Activated T-cell treated with anti-CD3 and anti-CD28 coated beads, Interleukin-2, amount 50 U/mL, for 72 hours (primary cell): Measurements from ENCODE around the gene TNFRSF8. TPM values are rescaled to one million over a fixed set of nuclear protein-coding genes. Genes with fewer than 3 reads are reported as not detected.

ENCODE experiments used
- ATAC-seq, 2 donors: fragments of 150-1000 bp; cut with Tn5 transposase; replicated peaks in 1 of 2; 2 replicates each; pipeline ENCODE4 v1.10.0; 2021; ENCODE audit warnings: moderate library complexity in 2 of 2, mild to moderate bottlenecking in 1 of 2
- DNase-seq, 2 donors: peaks; one replicate each; pipeline ENCODE4 v3.0.0; 2021 to 2022; ENCODE audit warnings: mixed read lengths in 1 of 2
- H3K27ac Mint-ChIP-seq: one replicate; pipeline ENCODE4 v1.8.0; 2022; ENCODE audit warnings: mild to moderate bottlenecking, moderate library complexity, mixed read lengths
- H3K27me3 Mint-ChIP-seq: one replicate; pipeline ENCODE4 v1.8.0; 2022; ENCODE audit warnings: low read depth, mixed read lengths
- H3K36me3 Mint-ChIP-seq, 2 donors: one replicate each; pipeline ENCODE4 v1.8.0; 2022; ENCODE audit warnings: mixed read lengths in 2 of 2, mild to moderate bottlenecking in 1 of 2; ENCODE audit not compliant: insufficient read depth in 2 of 2
- H3K4me1 Mint-ChIP-seq: one replicate; pipeline ENCODE4 v1.8.0; 2022; ENCODE audit warnings: low read depth, mixed read lengths
- H3K4me3 Mint-ChIP-seq, 2 donors: one replicate each; pipeline ENCODE4 v1.8.0; 2022; ENCODE audit warnings: mild to moderate bottlenecking in 2 of 2, mixed read lengths in 2 of 2, moderate library complexity in 2 of 2
- H3K9me3 Mint-ChIP-seq, 2 donors: one replicate each; pipeline ENCODE4 v1.8.0; 2022; ENCODE audit warnings: mixed read lengths in 2 of 2
- total RNA-seq, 2 donors: library from RNA; stranded (reverse); gene quantifications; one replicate each; pipeline ENCODE4 v1.2.3, GENCODE V29; 2022

Gene TNFRSF8
- total RNA-seq, 2 donors from 2014 or later = 39.5 to 63.5 TPM

DNA sequence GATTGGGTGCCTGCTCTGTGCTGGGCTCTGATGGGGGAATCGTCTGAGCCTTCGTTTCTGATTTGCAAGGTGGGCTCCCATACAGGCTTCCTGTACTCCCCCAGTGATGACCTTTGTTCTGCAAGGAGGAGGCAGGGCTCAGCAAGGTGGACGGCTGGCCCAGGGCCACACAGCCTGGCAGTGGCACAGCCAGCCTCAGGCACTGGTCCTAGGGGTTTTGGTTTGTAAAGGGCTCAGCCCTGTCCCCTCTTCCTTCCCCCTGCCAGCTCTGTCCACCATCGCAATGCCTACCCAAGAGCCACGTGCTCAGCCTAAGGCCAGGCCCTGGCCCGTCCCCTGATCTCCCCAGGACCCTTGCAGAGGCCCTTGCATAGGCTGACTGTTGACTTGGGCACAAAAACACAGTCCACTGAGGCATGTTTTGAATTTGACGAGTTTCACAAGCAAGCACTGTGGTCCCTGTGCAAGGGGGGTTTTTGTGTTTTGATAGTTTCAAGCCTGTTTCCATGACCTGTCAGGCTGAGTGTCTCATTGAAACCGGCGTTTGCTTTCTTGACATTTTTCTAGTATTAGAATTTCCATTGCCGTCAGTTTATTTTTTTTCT, 64.2 kb downstream of the TNFRSF8 start:
- Mint-ChIP-seq H3K27me3 (no peaks in the 10 kb centered on the region), H3K4me3 (peak overlapping the region; percentile 64 to 68), H3K9me3 (no peaks in the 10 kb centered on the region), H3K4me1 (peaks cover 58% of the 10 kb centered on the region), H3K27ac (peak overlapping the region; percentile 84), H3K36me3 (peaks cover 2 to 9% of the 10 kb centered on the region in 2 donors)
- peak; percentile 77 to 89 for ATAC-seq
- peak; percentile 46 to 52 for DNase-seq

DNA sequence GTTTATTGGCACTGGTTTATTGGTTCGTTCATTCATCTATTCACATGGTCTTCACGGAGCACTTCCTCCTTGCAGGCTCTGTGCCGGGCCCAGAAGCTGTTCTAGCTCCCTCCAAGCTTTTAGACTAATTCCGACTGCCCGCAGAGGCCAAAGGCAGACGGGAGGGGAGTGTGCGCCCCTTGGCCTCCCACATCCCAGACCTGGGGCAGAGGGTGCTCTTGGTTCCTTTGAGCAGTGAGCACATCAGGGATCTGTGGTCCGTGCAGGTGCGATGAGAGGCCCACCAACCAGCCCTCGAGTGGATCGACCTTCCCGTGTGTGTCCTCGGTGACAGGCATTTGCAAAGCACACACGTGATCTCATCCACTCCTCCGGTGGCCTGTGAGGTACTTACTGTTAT, 65.0 kb downstream of the TNFRSF8 start:
- Mint-ChIP-seq H3K4me3 (peak overlapping the region; percentile 64 to 68), H3K27me3 (no peaks in the 10 kb centered on the region), H3K9me3 (no peaks in the 10 kb centered on the region), H3K27ac (peak overlapping the region; percentile 11), H3K4me1 (peaks cover 66% of the 10 kb centered on the region), H3K36me3 (peaks cover 2 to 9% of the 10 kb centered on the region in 2 donors)
- ATAC-seq (no peak), DNase-seq (no peak)

GRCh38 chr1:12129624-12130023, 66.5 kb downstream of the TNFRSF8 start:
- Mint-ChIP-seq H3K4me3 (peak overlapping the region in 1 of 2 donors; percentile 1), H3K4me1 (peaks cover 74% of the 10 kb centered on the region), H3K9me3 (no peaks in the 10 kb centered on the region), H3K36me3 (peaks cover 2 to 7% of the 10 kb centered on the region in 2 donors), H3K27me3 (no peaks in the 10 kb centered on the region), H3K27ac (peak overlapping the region; percentile 80)
- no peak for ATAC-seq
- DNase-seq = no peak

DNA sequence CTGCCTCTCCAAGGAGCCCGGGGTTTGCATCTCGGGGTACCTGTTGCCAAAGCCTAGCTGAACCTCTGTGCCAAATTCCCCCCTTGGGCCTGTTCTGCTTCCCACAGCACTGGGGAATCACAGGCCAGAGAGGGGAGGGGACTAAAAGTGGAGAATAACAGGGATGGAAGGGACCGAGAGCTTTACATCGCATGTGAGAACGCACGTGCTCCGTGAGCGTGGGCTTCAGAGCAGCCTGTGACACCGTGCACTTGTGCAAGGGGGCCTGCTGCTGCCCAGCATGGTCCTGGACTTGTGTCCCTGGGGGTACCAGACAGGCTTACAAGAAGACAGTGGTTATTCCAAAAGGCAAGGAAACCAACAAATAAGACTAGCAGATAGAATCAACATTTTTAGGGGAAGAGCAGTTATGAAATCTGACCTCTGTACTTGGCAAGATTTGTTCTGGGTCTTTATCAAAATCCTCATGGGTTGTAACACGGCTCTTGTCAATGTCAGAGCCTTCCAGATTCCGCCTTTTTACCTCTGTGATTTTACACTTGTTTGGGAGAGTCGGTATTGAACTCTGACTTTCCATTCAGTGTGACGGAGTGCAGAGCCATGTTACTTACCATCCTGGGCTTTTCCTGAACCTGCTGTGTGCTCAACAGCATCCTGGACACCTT, 67.5 kb downstream of the TNFRSF8 start:
- DNase-seq (no peak), ATAC-seq (no peak)
- peaks cover 0 to 2% of the 10 kb centered on the region in 2 donors for H3K36me3 Mint-ChIP-seq
- H3K27me3 Mint-ChIP-seq = no peaks in the 10 kb centered on the region
- H3K27ac Mint-ChIP-seq = no peak overlapping the region
- H3K4me3 Mint-ChIP-seq = no peak overlapping the region
- H3K9me3 Mint-ChIP-seq = no peaks in the 10 kb centered on the region
- H3K4me1 Mint-ChIP-seq = peaks cover 64% of the 10 kb centered on the region

DNA sequence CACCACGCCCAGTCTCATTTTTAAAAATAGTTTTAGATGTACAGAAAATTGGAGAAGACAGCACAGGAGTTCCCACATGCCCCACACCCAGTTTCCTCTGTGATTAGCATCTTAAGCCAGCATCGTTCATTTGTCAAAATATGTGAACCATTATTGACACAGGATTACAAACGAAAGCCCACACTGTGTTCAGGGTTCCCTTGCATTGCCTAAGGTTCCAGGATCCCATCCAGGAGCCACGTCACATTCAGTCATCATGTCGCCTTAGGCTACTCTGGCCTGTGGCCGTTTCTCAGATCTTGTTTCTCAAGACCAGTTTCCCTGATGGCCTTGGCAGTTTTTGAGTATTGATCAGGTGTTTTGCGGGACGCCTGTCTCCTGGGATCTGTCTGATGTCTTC, 69.0 kb downstream of the TNFRSF8 start:
- Mint-ChIP-seq H3K9me3 (no peaks in the 10 kb centered on the region), H3K4me3 (no peak overlapping the region), H3K27me3 (no peaks in the 10 kb centered on the region), H3K27ac (no peak overlapping the region), H3K36me3 (peaks cover 0 to 2% of the 10 kb centered on the region in 2 donors), H3K4me1 (peaks cover 49% of the 10 kb centered on the region)
- no peak for DNase-seq
- ATAC-seq = no peak

- H3K4me3 Mint-ChIP-seq = no peak overlapping the region
- ATAC-seq (no peak), DNase-seq (no peak)
- H3K27me3 Mint-ChIP-seq = no peaks in the 10 kb centered on the region
- H3K9me3 Mint-ChIP-seq = no peaks in the 10 kb centered on the region
- H3K27ac Mint-ChIP-seq = no peak overlapping the region
- H3K4me1 Mint-ChIP-seq = peaks cover 42% of the 10 kb centered on the region
- peaks cover 0 to 2% of the 10 kb centered on the region in 2 donors for H3K36me3 Mint-ChIP-seq
Observed at GRCh38 chr1:12134716-12135115, 71.6 kb downstream of the TNFRSF8 start.

GRCh38 chr1:12135612-12136011, 72.5 kb downstream of the TNFRSF8 start:
- DNase-seq (no peak), ATAC-seq (no peak)
- H3K36me3 Mint-ChIP-seq = peaks cover 0 to 2% of the 10 kb centered on the region in 2 donors
- peaks cover 39% of the 10 kb centered on the region for H3K4me1 Mint-ChIP-seq
- H3K27me3 Mint-ChIP-seq = no peaks in the 10 kb centered on the region
- no peak overlapping the region for H3K27ac Mint-ChIP-seq
- no peaks in the 10 kb centered on the region for H3K9me3 Mint-ChIP-seq
- H3K4me3 Mint-ChIP-seq = no peak overlapping the region

GRCh38 chr1:12136916-12137610, 74.0 kb downstream of the TNFRSF8 start:
- no peaks in the 10 kb centered on the region for H3K9me3 Mint-ChIP-seq
- peaks cover 35% of the 10 kb centered on the region for H3K4me1 Mint-ChIP-seq
- H3K4me3 Mint-ChIP-seq = no peak overlapping the region
- DNase-seq (no peak), ATAC-seq (no peak)
- H3K27ac Mint-ChIP-seq = no peak overlapping the region
- H3K27me3 Mint-ChIP-seq = no peaks in the 10 kb centered on the region
- H3K36me3 Mint-ChIP-seq = peaks cover 0 to 2% of the 10 kb centered on the region in 2 donors

GRCh38 chr1:12138196-12139168, 75.4 kb downstream of the TNFRSF8 start:
- Mint-ChIP-seq H3K27ac (no peak overlapping the region), H3K4me3 (no peak overlapping the region), H3K36me3 (peaks cover 0 to 2% of the 10 kb centered on the region in 2 donors), H3K9me3 (no peaks in the 10 kb centered on the region), H3K27me3 (no peaks in the 10 kb centered on the region), H3K4me1 (peaks cover 29% of the 10 kb centered on the region)
- ATAC-seq (peak; percentile 35 to 37), DNase-seq (no peak)

GRCh38 chr1:12140016-12140415, 76.9 kb downstream of the TNFRSF8 start:
- H3K27ac Mint-ChIP-seq = no peak overlapping the region
- no peak overlapping the region for H3K4me3 Mint-ChIP-seq
- no peaks in the 10 kb centered on the region for H3K9me3 Mint-ChIP-seq
- ATAC-seq (no peak), DNase-seq (no peak)
- peaks cover 0 to 3% of the 10 kb centered on the region in 2 donors for H3K36me3 Mint-ChIP-seq
- peaks cover 37% of the 10 kb centered on the region for H3K4me1 Mint-ChIP-seq
- no peaks in the 10 kb centered on the region for H3K27me3 Mint-ChIP-seq

- no peaks in the 10 kb centered on the region for H3K9me3 Mint-ChIP-seq
- ATAC-seq = no peak
- H3K27ac Mint-ChIP-seq = no peak overlapping the region
- H3K36me3 Mint-ChIP-seq = peaks cover 0 to 3% of the 10 kb centered on the region in 2 donors
- no peaks in the 10 kb centered on the region for H3K27me3 Mint-ChIP-seq
- DNase-seq = no peak
- H3K4me1 Mint-ChIP-seq = peaks cover 43% of the 10 kb centered on the region
- H3K4me3 Mint-ChIP-seq = no peak overlapping the region
Observed at GRCh38 chr1:12140515-12141162, 77.5 kb downstream of the TNFRSF8 start.

DNA sequence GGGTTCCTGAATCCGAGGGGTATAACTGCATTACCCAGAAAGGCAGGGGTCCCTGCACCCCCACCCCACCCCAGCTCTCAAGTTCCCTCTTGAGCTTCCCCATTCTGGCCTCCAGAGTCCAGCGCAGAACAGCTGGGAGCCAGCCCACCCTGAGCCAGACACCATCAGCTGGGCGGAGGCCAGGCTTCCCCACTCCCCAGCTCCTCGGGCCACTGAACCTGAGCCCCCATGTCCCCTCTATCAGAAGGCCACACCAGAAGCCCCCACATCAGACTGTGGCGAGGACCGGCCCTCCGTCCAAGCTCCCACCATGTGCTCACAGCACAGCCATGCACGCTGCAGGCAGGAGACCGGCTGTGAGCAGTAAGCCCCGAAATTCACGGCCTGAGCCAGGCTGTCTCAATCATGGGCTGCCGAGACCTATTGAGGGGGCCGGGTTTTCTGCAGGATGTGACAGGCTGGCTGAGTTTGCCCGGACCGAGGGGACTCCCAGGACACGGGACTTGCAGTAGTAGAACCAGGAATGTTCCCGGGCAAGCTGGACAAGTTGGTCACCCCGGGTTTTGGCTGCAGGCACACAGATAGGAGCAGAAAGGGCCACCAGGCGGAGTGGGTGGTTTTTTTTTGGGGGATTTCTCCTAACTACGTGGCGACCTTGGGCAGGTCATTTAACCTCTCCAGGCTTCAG, 78.2 kb downstream of the TNFRSF8 start:
- Mint-ChIP-seq H3K4me1 (peaks cover 48% of the 10 kb centered on the region), H3K4me3 (no peak overlapping the region), H3K9me3 (no peaks in the 10 kb centered on the region), H3K27me3 (no peaks in the 10 kb centered on the region), H3K27ac (no peak overlapping the region), H3K36me3 (peaks cover 0 to 1% of the 10 kb centered on the region in 2 donors)
- no peak for ATAC-seq
- no peak for DNase-seq
